H9 (cell line): ENCODE data around the gene SNCA. TPM values are rescaled to one million over a fixed set of nuclear protein-coding genes. Genes with fewer than 3 reads are reported as not detected.

Source experiments
- DNase-seq: peaks from one replicate; pipeline ENCODE4 v3.0.0-alpha.2; 2017
- H2AFZ ChIP-seq: one replicate; pipeline ENCODE4 v1.6.1; 2013; ENCODE audit warnings: mild to moderate bottlenecking, low read length, control low read depth, moderate library complexity
- H2AK5ac ChIP-seq: 2 replicates; pipeline ENCODE4 v1.6.1; 2013; ENCODE audit warnings: low read length, control low read depth, mixed read lengths; ENCODE audit not compliant: insufficient read length
- H2BK120ac ChIP-seq: one replicate; pipeline ENCODE4 v1.6.1; 2013; ENCODE audit warnings: low read depth, mild to moderate bottlenecking, low read length, control low read depth, inconsistent platforms; ENCODE audit not compliant: poor library complexity, severe bottlenecking
- H2BK12ac ChIP-seq: 2 replicates; pipeline ENCODE4 v1.6.1; 2013; ENCODE audit warnings: low read length, control low read depth, mixed read lengths, low read depth; ENCODE audit not compliant: insufficient read length
- H2BK15ac ChIP-seq: 2 replicates; pipeline ENCODE4 v1.6.1; 2013; ENCODE audit warnings: low read depth, low read length, control low read depth
- H2BK20ac ChIP-seq: one replicate; pipeline ENCODE4 v1.6.1; 2013; ENCODE audit warnings: low read depth, mild to moderate bottlenecking, low read length, control low read depth, inconsistent platforms; ENCODE audit not compliant: poor library complexity, severe bottlenecking
- H2BK5ac ChIP-seq: 2 replicates; pipeline ENCODE4 v1.6.1; 2013; ENCODE audit warnings: low read length, control low read depth, mixed read lengths; ENCODE audit not compliant: insufficient read length
- H3K14ac ChIP-seq: 2 replicates; pipeline ENCODE4 v1.6.1; 2013; ENCODE audit warnings: low read length, control low read depth; ENCODE audit not compliant: insufficient read depth
- H3K18ac ChIP-seq: 2 replicates; pipeline ENCODE4 v1.6.1; 2013; ENCODE audit warnings: low read depth, mild to moderate bottlenecking, mixed read lengths, low read length, control low read depth; ENCODE audit not compliant: insufficient read length
- H3K23ac ChIP-seq: 2 replicates; pipeline ENCODE4 v1.6.1; 2013; ENCODE audit warnings: low read length, control low read depth, mixed read lengths, low read depth; ENCODE audit not compliant: insufficient read length
- H3K23me2 ChIP-seq: 2 replicates; pipeline ENCODE4 v1.6.1; 2013; ENCODE audit warnings: low read depth, mild to moderate bottlenecking, mixed read lengths, low read length, control low read depth; ENCODE audit not compliant: insufficient read length, poor library complexity, severe bottlenecking
- H3K27ac ChIP-seq: 2 replicates; pipeline ENCODE4 v1.5.1; 2013; ENCODE audit warnings: low read length, control low read depth, mixed read lengths, low read depth; ENCODE audit not compliant: insufficient read length
- H3K27me3 ChIP-seq: 2 replicates; pipeline ENCODE4 v1.6.1; 2013; ENCODE audit warnings: low read length, control low read depth, inconsistent platforms; ENCODE audit not compliant: insufficient read depth
- H3K4ac ChIP-seq: 2 replicates; pipeline ENCODE4 v1.6.1; 2013; ENCODE audit warnings: low read depth, mild to moderate bottlenecking, control low read depth, inconsistent platforms, low read length, moderate library complexity
- H3K4me1 ChIP-seq: 2 replicates; pipeline ENCODE4 v1.6.1; 2013; ENCODE audit warnings: low read length, control low read depth, inconsistent platforms; ENCODE audit not compliant: insufficient read depth
- H3K4me2 ChIP-seq: 2 replicates; pipeline ENCODE4 v1.6.1; 2013; ENCODE audit warnings: low read length, control low read depth, mixed read lengths; ENCODE audit not compliant: insufficient read length, insufficient read depth
- H3K56ac ChIP-seq: 2 replicates; pipeline ENCODE4 v1.6.1; 2013; ENCODE audit warnings: low read depth, mild to moderate bottlenecking, mixed read lengths, low read length, control low read depth; ENCODE audit not compliant: insufficient read length
- H3K79me1 ChIP-seq: 2 replicates; pipeline ENCODE4 v1.6.1; 2013; ENCODE audit warnings: low read depth, mild to moderate bottlenecking, moderate library complexity, low read length, control low read depth, inconsistent platforms; ENCODE audit not compliant: insufficient read depth, poor library complexity, severe bottlenecking
- H3K79me2 ChIP-seq: 2 replicates; pipeline ENCODE4 v1.6.1; 2013; ENCODE audit warnings: low read length, control low read depth, inconsistent platforms; ENCODE audit not compliant: insufficient read depth
- H3K9ac ChIP-seq: 2 replicates; pipeline ENCODE4 v1.6.1; 2013; ENCODE audit warnings: low read length, control low read depth, mixed read lengths; ENCODE audit not compliant: insufficient read length; ENCODE audit errors: extremely low read depth
- H3K9me3 ChIP-seq: one replicate; pipeline ENCODE4 v1.6.1; 2013; ENCODE audit warnings: low read depth, low read length, inconsistent platforms; ENCODE audit not compliant: control insufficient read depth
- H3T11ph ChIP-seq: one replicate; pipeline ENCODE4 v1.6.1; 2013; ENCODE audit warnings: mild to moderate bottlenecking, low read length, control low read depth, inconsistent platforms
- H4K20me1 ChIP-seq: one replicate; pipeline ENCODE4 v1.6.1; 2013; ENCODE audit not compliant: control insufficient read depth, insufficient read length, insufficient read depth
- H4K5ac ChIP-seq: 2 replicates; pipeline ENCODE4 v1.6.1; 2013; ENCODE audit warnings: low read depth, mild to moderate bottlenecking, mixed read lengths, low read length, control low read depth; ENCODE audit not compliant: insufficient read length
- H4K8ac ChIP-seq: replicated peaks from 2 replicates; pipeline ENCODE4 v1.6.1; 2013; ENCODE audit warnings: low read length, control low read depth, mixed read lengths, low read depth; ENCODE audit not compliant: insufficient read length
- H4K91ac ChIP-seq: 2 replicates; pipeline ENCODE4 v1.6.1; 2013; ENCODE audit warnings: low read depth, mild to moderate bottlenecking, moderate library complexity, mixed read lengths, low read length, control low read depth; ENCODE audit not compliant: insufficient read length
- H3K27ac Mint-ChIP-seq, 3 experiments: 2 replicates in 2 of 3; 3 replicates in 1 of 3; pipeline ENCODE4 v1.8.0; 2020 to 2021; ENCODE audit warnings: mixed read lengths in 3 of 3, mild to moderate bottlenecking in 1 of 3, moderate library complexity in 1 of 3
- H3K27me3 Mint-ChIP-seq: 2 replicates; pipeline ENCODE4 v1.8.0; 2021; ENCODE audit warnings: low read depth, mild to moderate bottlenecking, moderate library complexity, mixed read lengths
- H3K36me3 Mint-ChIP-seq, 3 experiments: 2 replicates in 2 of 3; 3 replicates in 1 of 3; pipeline ENCODE4 v1.8.0; 2020 to 2021; ENCODE audit warnings: low read depth in 3 of 3, mixed read lengths in 3 of 3; ENCODE audit not compliant: insufficient read depth in 1 of 3
- H3K4me1 Mint-ChIP-seq, 2 experiments: 2 replicates each; pipeline ENCODE4 v1.8.0; 2020; ENCODE audit warnings: mixed read lengths in 2 of 2
- H3K4me3 Mint-ChIP-seq, 2 experiments: 2 replicates in 1 of 2; 3 replicates in 1 of 2; pipeline ENCODE4 v1.8.0; 2020 to 2021; ENCODE audit warnings: mild to moderate bottlenecking in 2 of 2, mixed read lengths in 2 of 2, moderate library complexity in 1 of 2
- H3K9me3 Mint-ChIP-seq, 2 experiments: 2 replicates in 1 of 2; 3 replicates in 1 of 2; pipeline ENCODE4 v1.8.0; 2020; ENCODE audit warnings: mild to moderate bottlenecking in 2 of 2, mixed read lengths in 2 of 2, moderate library complexity in 1 of 2
- CTCF ChIP-seq: fragments of 200-600 bp; sonication (generic); conservative IDR thresholded peaks from 3 replicates; pipeline ENCODE4 v1.8.0; 2021; ENCODE audit warnings: antibody characterized with exemption, mild to moderate bottlenecking
- WGBS: extraction: QIAGEN DNeasy Blood & Tissue Kit; methylation state at CpG from one replicate; pipeline ENCODE4 v1.1.7; 2013; ENCODE audit warnings: missing lambda C conversion rate, low lambda C conversion rate, mixed read lengths; ENCODE audit not compliant: insufficient read length; ENCODE audit errors: extremely low coverage; 5-methylcytosine and 5-hydroxymethylcytosine counted together
- total RNA-seq: library from RNA; stranded (reverse); gene quantifications from 2 replicates; pipeline ENCODE4 v1.2.1, GENCODE V29; 2021

Gene SNCA
- total RNA-seq, 1 experiment from 2014 or later = 8.5 TPM

- Histone ChIP-seq H3K14ac (no peak overlapping the region), H3K23me2 (no peaks in the 10 kb centered on the region), H3K23ac (no peak overlapping the region), H3K18ac (no peak overlapping the region), H3K56ac (no peak overlapping the region), H2BK20ac (no peak overlapping the region), H2BK15ac (no peak overlapping the region), H3K4ac (no peak overlapping the region), H2BK12ac (no peak overlapping the region), H3K9ac (no peak overlapping the region), H4K91ac (no peak overlapping the region), H2AK5ac (no peak overlapping the region), H4K5ac (no peak overlapping the region), H2BK5ac (no peak overlapping the region), H3K4me2 (no peak overlapping the region), H3K27ac (no peak overlapping the region), H4K20me1 (no peaks in the 10 kb centered on the region), H2BK120ac (no peak overlapping the region), H2AFZ (no peak overlapping the region), H4K8ac (no peak overlapping the region), H3T11ph (no peak overlapping the region), H3K9me3 (no peaks in the 10 kb centered on the region), H3K4me1 (peaks cover 6% of the 10 kb centered on the region; the same call in 1 of the 2 replicates), H3K27me3 (no peaks in the 10 kb centered on the region), H3K79me2 (no peaks in the 10 kb centered on the region), H3K79me1 (no peaks in the 10 kb centered on the region)
- H3K4me3 Mint-ChIP-seq = no peak overlapping the region
- no peaks in the 10 kb centered on the region for H3K36me3 Mint-ChIP-seq
- no peak for DNase-seq
- H3K27me3 Mint-ChIP-seq = no peaks in the 10 kb centered on the region
- no peak overlapping the region for H3K27ac Mint-ChIP-seq
- peaks cover 8 to 12% of the 10 kb centered on the region in 2 experiments for H3K4me1 Mint-ChIP-seq
- H3K9me3 Mint-ChIP-seq = no peaks in the 10 kb centered on the region
- no peak for TF ChIP-seq CTCF
- WGBS = no CpG with 5 or more reads among the region's 5 CpGs
Measured at GRCh38 chr4:89707467-89707866, 129.5 kb downstream of the SNCA start.
